Caco-2 (cell line): Measurements from ENCODE around the gene ENPP4. TPM values are rescaled to one million over a fixed set of nuclear protein-coding genes. Genes with fewer than 3 reads are reported as not detected.

Experiments used
- BruUV-seq: library from RNA; stranded (reverse); fragments of 400-500 nt; replicated peaks from 2 replicates; lab custom pipeline; 2021; lab: Mats Ljungman, UMichigan
- CTCF ChIA-PET: fragments of 300-600 bp; sonication (Branson Sonifier 250); formaldehyde crosslinking; loops from one replicate; lab custom pipeline; 2022; ENCODE audit warnings: antibody characterized with exemption; lab: Charles Lee
- POLR2A ChIA-PET: fragments of 300-600 bp; sonication (Branson Sonifier 250); formaldehyde crosslinking; loops from one replicate; lab custom pipeline; 2022; ENCODE audit warnings: antibody characterized with exemption; lab: Charles Lee
- DNase-seq, 2 experiments: peaks; one replicate each; pipeline versions ENCODE4 v3.0.0 to v3.0.0-alpha.2; 2020 to 2022
- H3K27me3 ChIP-seq: replicated peaks from 2 replicates; pipeline ENCODE4 v1.6.0; 2011; ENCODE audit warnings: low read length; ENCODE audit not compliant: control insufficient read depth, insufficient read depth
- H3K36me3 ChIP-seq: 2 replicates; pipeline ENCODE4 v1.5.1; 2011; ENCODE audit warnings: low read length; ENCODE audit not compliant: control insufficient read depth, insufficient read depth
- H3K4me1 ChIP-seq: fragments of 250-450 bp; sonication (Bioruptor Pico); 2 replicates; pipeline ENCODE4 v1.5.1; 2020; ENCODE audit warnings: mild to moderate bottlenecking
- H3K4me3 ChIP-seq: 2 replicates; pipeline ENCODE4 v1.5.1; 2011; ENCODE audit warnings: low read depth, mild to moderate bottlenecking, control low read depth, low read length
- H3K9me3 ChIP-seq: fragments of 250-450 bp; sonication (Bioruptor Pico); 2 replicates; pipeline ENCODE4 v1.5.1; 2020; ENCODE audit warnings: mild to moderate bottlenecking, moderate library complexity
- H3K27ac Mint-ChIP-seq: one replicate; pipeline ENCODE4 v1.8.0; 2022; ENCODE audit warnings: mixed read lengths; ENCODE audit not compliant: unreplicated experiment
- H3K27me3 Mint-ChIP-seq: one replicate; pipeline ENCODE4 v1.8.0; 2022; ENCODE audit warnings: mixed read lengths; ENCODE audit not compliant: insufficient read depth, unreplicated experiment
- H3K36me3 Mint-ChIP-seq: one replicate; pipeline ENCODE4 v1.8.0; 2022; ENCODE audit warnings: mild to moderate bottlenecking, mixed read lengths; ENCODE audit not compliant: insufficient read depth, unreplicated experiment
- H3K4me1 Mint-ChIP-seq: one replicate; pipeline ENCODE4 v1.8.0; 2022; ENCODE audit warnings: low read depth, mixed read lengths; ENCODE audit not compliant: unreplicated experiment
- H3K4me3 Mint-ChIP-seq: one replicate; pipeline ENCODE4 v1.8.0; 2022; ENCODE audit warnings: mild to moderate bottlenecking, moderate library complexity, mixed read lengths; ENCODE audit not compliant: unreplicated experiment
- H3K9me3 Mint-ChIP-seq: one replicate; pipeline ENCODE4 v1.8.0; 2022; ENCODE audit warnings: mixed read lengths; ENCODE audit not compliant: unreplicated experiment
- CTCF ChIP-seq, 2 experiments: fragments of 200-600 bp in 1 of 2; IDR thresholded peaks; 1 replicate in 1 of 2; 2 replicates in 1 of 2; pipeline versions ENCODE4 v1.5.1 to v1.8.0; 2011 to 2022; ENCODE audit warnings: antibody characterized with exemption in 1 of 2, control low read depth in 1 of 2, inconsistent platforms in 1 of 2, low read depth in 1 of 2, low read length in 1 of 2, mild to moderate bottlenecking in 1 of 2, moderate library complexity in 1 of 2; ENCODE audit not compliant: insufficient read depth in 1 of 2, severe bottlenecking in 1 of 2, unreplicated experiment in 1 of 2
- intact Hi-C: fragments of 100-400 bp; cut with micrococcal nuclease; formaldehyde crosslinking; loops from one replicate; pipeline ENCODE4 v1.10.0; 2022; ENCODE audit not compliant: unreplicated experiment
- total RNA-seq: library from RNA; stranded (reverse); gene quantifications from 2 replicates; pipeline ENCODE4 v1.2.3, GENCODE V29; 2022

ENPP4 gene
- total RNA-seq, 1 experiment from 2014 or later: 2.7 TPM

GRCh38 chr6:46090115-46091079 is 39.4 kb upstream of the ENPP4 start:
- Mint-ChIP-seq H3K9me3 (peaks cover 35% of the 10 kb centered on the region), H3K36me3 (no peaks in the 10 kb centered on the region), H3K4me1 (no peaks in the 10 kb centered on the region), H3K27me3 (peaks cover 4% of the 10 kb centered on the region), H3K27ac (no peak overlapping the region), H3K4me3 (no peak overlapping the region)
- TF ChIP-seq CTCF (IDR thresholded peaks at IDR 0.05; ENCODE audit: insufficient read depth in 1 of 2, low read depth in 1 of 2, low read length in 1 of 2, severe bottlenecking in 1 of 2, unreplicated experiment in 1 of 2): peak; percentile 74 to 76
- H3K4me1 ChIP-seq: no peaks in the 10 kb centered on the region
- POLR2A ChIA-PET: no interaction called here
- no peaks in the 10 kb centered on the region for H3K27me3 ChIP-seq
- no peaks in the 10 kb centered on the region for H3K36me3 ChIP-seq
- CTCF ChIA-PET: interaction anchor here (0.6 to 1.2 kb wide), 5 partner anchors 10 to 320 kb away, joined by 3 to 7 read pairs (median 4); no protein-coding TSS in a partner anchor
- no TSS peak for BruUV-seq
- intact Hi-C loops: loop anchor here (1.0 to 10.0 kb wide), 7 partner anchors 116 to 904 kb away; partner anchors contain the start of gene RCAN2
- no peak overlapping the region for H3K4me3 ChIP-seq
- DNase-seq: peak; percentile 46 to 60
- peaks cover 5% of the 10 kb centered on the region; the same call in 1 of the 2 replicates for H3K9me3 ChIP-seq

GRCh38 chr6:46091080-46091478 is 38.7 kb upstream of the ENPP4 start:
- Histone ChIP-seq H3K4me3 (no peak overlapping the region), H3K27me3 (no peaks in the 10 kb centered on the region), H3K9me3 (peaks cover 5% of the 10 kb centered on the region; the same call in 1 of the 2 replicates), H3K4me1 (no peaks in the 10 kb centered on the region), H3K36me3 (no peaks in the 10 kb centered on the region)
- no peak for TF ChIP-seq CTCF (IDR thresholded peaks at IDR 0.05; ENCODE audit: insufficient read depth in 1 of 2, low read depth in 1 of 2, low read length in 1 of 2, severe bottlenecking in 1 of 2, unreplicated experiment in 1 of 2)
- POLR2A ChIA-PET: no interaction called here
- Mint-ChIP-seq H3K27ac (no peak overlapping the region), H3K36me3 (no peaks in the 10 kb centered on the region), H3K4me3 (no peak overlapping the region), H3K4me1 (no peaks in the 10 kb centered on the region), H3K27me3 (peaks cover 4% of the 10 kb centered on the region), H3K9me3 (peaks cover 39% of the 10 kb centered on the region)
- BruUV-seq: no TSS peak
- intact Hi-C loops: loop anchor here (2.0 to 10.0 kb wide), 5 partner anchors 116 to 904 kb away; partner anchors contain the start of gene RCAN2
- CTCF ChIA-PET: no interaction called here
- no peak for DNase-seq

GRCh38 chr6:46095251-46095650 is 34.5 kb upstream of the ENPP4 start:
- Mint-ChIP-seq H3K4me1 (no peaks in the 10 kb centered on the region), H3K9me3 (peaks cover 41% of the 10 kb centered on the region), H3K27me3 (peaks cover 4% of the 10 kb centered on the region), H3K4me3 (no peak overlapping the region), H3K36me3 (no peaks in the 10 kb centered on the region), H3K27ac (no peak overlapping the region)
- CTCF ChIA-PET: no interaction called here
- H3K27me3 ChIP-seq: no peaks in the 10 kb centered on the region
- POLR2A ChIA-PET: no interaction called here
- H3K9me3 ChIP-seq: peaks cover 5% of the 10 kb centered on the region; the same call in 1 of the 2 replicates
- no peaks in the 10 kb centered on the region for H3K4me1 ChIP-seq
- no peaks in the 10 kb centered on the region for H3K36me3 ChIP-seq
- TF ChIP-seq CTCF (IDR thresholded peaks at IDR 0.05; ENCODE audit: insufficient read depth in 1 of 2, low read depth in 1 of 2, low read length in 1 of 2, severe bottlenecking in 1 of 2, unreplicated experiment in 1 of 2): no peak
- no TSS peak for BruUV-seq
- no peak overlapping the region for H3K4me3 ChIP-seq
- intact Hi-C loops: loop anchor here (10.0 kb wide), 2 partner anchors 400 to 900 kb away; partner anchors contain the start of gene RCAN2
- no peak for DNase-seq
